Stimulated activated CD4-positive, alpha-beta T cell treated with anti-CD3 and anti-CD28 coated beads, Interleukin-12 subunit alpha, Interleukin-12 subunit beta, amount 100 ng/mL, for 4 hours (primary cell): ENCODE results near the gene POU2F3.
"Not testable (repeated sequence)": the region's sequence is repeated elsewhere in the genome, so short reads cannot be mapped to it uniquely, and the experiment has no call there.

ENCODE experiments used
- DNase-seq: peaks from one replicate; pipeline ENCODE4 v3.0.0-alpha.2; 2020

The POU2F3 gene

GRCh38 chr11:120227228-120227852, 12.6 kb upstream of the POU2F3 start:
- no peak for DNase-seq

- DNase-seq, result no peak
Observed at GRCh38 chr11:120228794-120229384, 11.1 kb upstream of the POU2F3 start.

- DNase-seq, result no peak
Observed at GRCh38 chr11:120229451-120230424, 10.2 kb upstream of the POU2F3 start.

GRCh38 chr11:120230433-120231071, 9.4 kb upstream of the POU2F3 start:
- no peak for DNase-seq

- no peak for DNase-seq
Observed at GRCh38 chr11:120231963-120232362, 8.0 kb upstream of the POU2F3 start.

- DNase-seq, result no peak
Observed at GRCh38 chr11:120233207-120233803, 6.6 kb upstream of the POU2F3 start.

GRCh38 chr11:120235024-120235628, 4.8 kb upstream of the POU2F3 start:
- peak; percentile 57 for DNase-seq

- no peak for DNase-seq
Observed at GRCh38 chr11:120236169-120237107, 3.5 kb upstream of the POU2F3 start.

- no peak for DNase-seq
Observed at GRCh38 chr11:120238968-120239620, 846 bp upstream of the POU2F3 start.

- no peak for DNase-seq
Observed at GRCh38 chr11:120240866-120241265, 926 bp downstream of the POU2F3 start.

GRCh38 chr11:120241277-120241676, 1.3 kb downstream of the POU2F3 start:
- no peak for DNase-seq

- no peak for DNase-seq
Observed at GRCh38 chr11:120243221-120243620, 3.3 kb downstream of the POU2F3 start.

GRCh38 chr11:120244476-120245365, 4.8 kb downstream of the POU2F3 start:
- no peak for DNase-seq

GRCh38 chr11:120245434-120245833, 5.5 kb downstream of the POU2F3 start:
- DNase-seq, result no peak

GRCh38 chr11:120248551-120249278, 8.8 kb downstream of the POU2F3 start:
- no peak for DNase-seq

- no peak for DNase-seq
Observed at GRCh38 chr11:120249279-120250262, 9.6 kb downstream of the POU2F3 start.

GRCh38 chr11:120253377-120253776, 13.4 kb downstream of the POU2F3 start:
- DNase-seq, result not testable (repeated sequence)
